NCI-H1092 (cell line): Measurements from ENCODE around the gene KLHL30.

Experiments used
- DNase-seq: peaks from one replicate; lab custom pipeline; 2025; lab: John Stamatoyannopoulos, UW

The KLHL30 gene

GRCh38 chr2:238138331-238139195, at the start of gene KLHL30:
KLHL30 (plus strand) TSS chr2:238138668; CDS start chr2:238140755, 2,087 bp downstream.
- DNase-seq, result no peak

- no peak for DNase-seq
Observed at GRCh38 chr2:238090887-238091286, 47.6 kb upstream of the KLHL30 start.

- DNase-seq, result no peak
Observed at GRCh38 chr2:238091436-238092060, 46.9 kb upstream of the KLHL30 start.

GRCh38 chr2:238092486-238093035, 45.9 kb upstream of the KLHL30 start:
- DNase-seq, result no peak

GRCh38 chr2:238093181-238094140, 45.0 kb upstream of the KLHL30 start:
- DNase-seq, result no peak

GRCh38 chr2:238094438-238095022, 43.9 kb upstream of the KLHL30 start:
- no peak for DNase-seq

GRCh38 chr2:238095143-238095542, 43.3 kb upstream of the KLHL30 start:
- no peak for DNase-seq

- DNase-seq, result no peak
Observed at GRCh38 chr2:238096311-238097011, 42.0 kb upstream of the KLHL30 start.

GRCh38 chr2:238097201-238097987, 41.1 kb upstream of the KLHL30 start:
- DNase-seq, result no peak

- no peak for DNase-seq
Observed at GRCh38 chr2:238097988-238098871, 40.2 kb upstream of the KLHL30 start.

- DNase-seq, result no peak
Observed at GRCh38 chr2:238098901-238099713, 39.4 kb upstream of the KLHL30 start.

- DNase-seq, result no peak
Observed at GRCh38 chr2:238099714-238100048, 38.8 kb upstream of the KLHL30 start.

GRCh38 chr2:238100049-238100820, 38.2 kb upstream of the KLHL30 start, which contains the start of gene ESPNL:
ESPNL (plus strand) TSS chr2:238100340; CDS start chr2:238100420, 80 bp downstream.
- no peak for DNase-seq

GRCh38 chr2:238100821-238101771, 37.4 kb upstream of the KLHL30 start:
- no peak for DNase-seq

- no peak for DNase-seq
Observed at GRCh38 chr2:238101891-238102841, 36.3 kb upstream of the KLHL30 start.
